Measurements from ENCODE around the gene SARDH. TPM values are rescaled to one million over a fixed set of nuclear protein-coding genes. Genes with fewer than 3 reads are reported as not detected.

Gene SARDH
- total RNA-seq, 3 donors from 2014 or later, result 0.16 to 2.0 (median 1.0) TPM

- no peak for TF ChIP-seq POLR2AphosphoS5 (IDR thresholded peaks at IDR 0.05)
- TF ChIP-seq POLR2A (IDR thresholded peaks at IDR 0.05), result no peak
- no peak for TF ChIP-seq CTCF (IDR thresholded peaks at IDR 0.05)
- H3K36me3 ChIP-seq, result peaks cover 4% of the 10 kb centered on the region
- intact Hi-C loops (cut with DNase I; ENCODE audit: low total_unique reads), result no loop called here
- no peaks in the 10 kb centered on the region for H3K9me3 ChIP-seq
- H3K27ac ChIP-seq, result no peak overlapping the region
- peak; percentile 13 to 38 for DNase-seq (ENCODE audit: low spot score in 2 of 2)
- H3K4me1 ChIP-seq, result no peaks in the 10 kb centered on the region
- H3K27me3 ChIP-seq, result no peaks in the 10 kb centered on the region
- no peak overlapping the region for H3K4me3 ChIP-seq
Measured at GRCh38 chr9:133761641-133762248, 23.6 kb upstream of the SARDH start.

- Histone ChIP-seq H3K27ac (no peak overlapping the region), H3K27me3 (no peaks in the 10 kb centered on the region), H3K4me3 (no peak overlapping the region), H3K9me3 (no peaks in the 10 kb centered on the region), H3K4me1 (no peaks in the 10 kb centered on the region), H3K36me3 (peaks cover 4% of the 10 kb centered on the region)
- TF ChIP-seq POLR2AphosphoS5 (IDR thresholded peaks at IDR 0.05) (no peak), POLR2A (IDR thresholded peaks at IDR 0.05) (no peak), CTCF (IDR thresholded peaks at IDR 0.05) (no peak)
- no peak for DNase-seq (ENCODE audit: low spot score in 2 of 2)
- intact Hi-C loops (cut with DNase I; ENCODE audit: low total_unique reads), result no loop called here
Measured at GRCh38 chr9:133760713-133761290, 22.6 kb upstream of the SARDH start.

- Histone ChIP-seq H3K4me1 (no peaks in the 10 kb centered on the region), H3K27ac (no peak overlapping the region), H3K9me3 (no peaks in the 10 kb centered on the region), H3K36me3 (peaks cover 4% of the 10 kb centered on the region), H3K4me3 (no peak overlapping the region), H3K27me3 (no peaks in the 10 kb centered on the region)
- TF ChIP-seq POLR2A (IDR thresholded peaks at IDR 0.05) (no peak), POLR2AphosphoS5 (IDR thresholded peaks at IDR 0.05) (no peak), CTCF (IDR thresholded peaks at IDR 0.05) (no peak)
- DNase-seq (ENCODE audit: low spot score in 2 of 2), result no peak
- intact Hi-C loops (cut with DNase I; ENCODE audit: low total_unique reads), result no loop called here
Measured at GRCh38 chr9:133759946-133760345, 21.8 kb upstream of the SARDH start.

GRCh38 chr9:133759146-133759900, 21.2 kb upstream of the SARDH start:
- peak in 1 of 2 donors; percentile 50 for DNase-seq (ENCODE audit: low spot score in 2 of 2)
- no peaks in the 10 kb centered on the region for H3K27me3 ChIP-seq
- TF ChIP-seq POLR2AphosphoS5 (IDR thresholded peaks at IDR 0.05) (no peak), POLR2A (IDR thresholded peaks at IDR 0.05) (no peak), CTCF (IDR thresholded peaks at IDR 0.05) (no peak)
- intact Hi-C loops (cut with DNase I; ENCODE audit: low total_unique reads), result no loop called here
- no peaks in the 10 kb centered on the region for H3K4me1 ChIP-seq
- H3K4me3 ChIP-seq, result no peak overlapping the region
- peaks cover 4% of the 10 kb centered on the region for H3K36me3 ChIP-seq
- no peak overlapping the region for H3K27ac ChIP-seq
- no peaks in the 10 kb centered on the region for H3K9me3 ChIP-seq

GRCh38 chr9:133758228-133758627, 20.1 kb upstream of the SARDH start:
- H3K36me3 ChIP-seq, result peaks cover 1% of the 10 kb centered on the region
- TF ChIP-seq POLR2A (IDR thresholded peaks at IDR 0.05), result no peak
- no peak for TF ChIP-seq POLR2AphosphoS5 (IDR thresholded peaks at IDR 0.05)
- TF ChIP-seq CTCF (IDR thresholded peaks at IDR 0.05), result no peak
- no peaks in the 10 kb centered on the region for H3K4me1 ChIP-seq
- H3K9me3 ChIP-seq, result no peaks in the 10 kb centered on the region
- no peak overlapping the region for H3K4me3 ChIP-seq
- no peaks in the 10 kb centered on the region for H3K27me3 ChIP-seq
- intact Hi-C loops (cut with DNase I; ENCODE audit: low total_unique reads), result no loop called here
- H3K27ac ChIP-seq, result no peak overlapping the region
- DNase-seq (ENCODE audit: low spot score in 2 of 2), result peak in 1 of 2 donors; percentile 20

All from breast epithelium (tissue), 4 donors.